ENCODE results near the gene ARID1B. TPM values are rescaled to one million over a fixed set of nuclear protein-coding genes. Genes with fewer than 3 reads are reported as not detected.
A peak's percentile ranks its signal among the peaks of the same experiment; 100 is the strongest.

Gene ARID1B
- total and polyA plus RNA-seq, 8 donors = 16.2 to 68.0 (median 42.5) TPM

DNA sequence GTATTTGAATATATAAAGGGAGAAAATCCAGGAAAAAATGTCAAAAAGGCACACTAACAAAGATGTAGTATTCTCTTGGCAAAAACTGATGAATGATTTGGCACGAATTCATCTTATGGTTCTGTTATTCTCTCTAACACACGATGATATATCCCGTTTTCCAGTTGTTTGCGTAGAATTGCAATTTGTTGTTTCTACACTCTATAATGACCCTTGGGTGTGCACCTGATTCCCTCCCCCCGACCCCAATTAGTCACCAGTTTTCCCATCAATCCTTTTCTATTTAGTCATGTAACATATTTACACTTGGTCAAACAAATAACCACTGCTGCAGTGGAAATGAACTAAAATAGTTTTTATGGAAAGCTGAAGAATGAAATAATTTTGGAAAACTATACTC is 1.5 kb upstream of the ARID1B start:
- H3K27me3 ChIP-seq = no peaks in the 10 kb centered on the region
- TF ChIP-seq, protein P1, sequence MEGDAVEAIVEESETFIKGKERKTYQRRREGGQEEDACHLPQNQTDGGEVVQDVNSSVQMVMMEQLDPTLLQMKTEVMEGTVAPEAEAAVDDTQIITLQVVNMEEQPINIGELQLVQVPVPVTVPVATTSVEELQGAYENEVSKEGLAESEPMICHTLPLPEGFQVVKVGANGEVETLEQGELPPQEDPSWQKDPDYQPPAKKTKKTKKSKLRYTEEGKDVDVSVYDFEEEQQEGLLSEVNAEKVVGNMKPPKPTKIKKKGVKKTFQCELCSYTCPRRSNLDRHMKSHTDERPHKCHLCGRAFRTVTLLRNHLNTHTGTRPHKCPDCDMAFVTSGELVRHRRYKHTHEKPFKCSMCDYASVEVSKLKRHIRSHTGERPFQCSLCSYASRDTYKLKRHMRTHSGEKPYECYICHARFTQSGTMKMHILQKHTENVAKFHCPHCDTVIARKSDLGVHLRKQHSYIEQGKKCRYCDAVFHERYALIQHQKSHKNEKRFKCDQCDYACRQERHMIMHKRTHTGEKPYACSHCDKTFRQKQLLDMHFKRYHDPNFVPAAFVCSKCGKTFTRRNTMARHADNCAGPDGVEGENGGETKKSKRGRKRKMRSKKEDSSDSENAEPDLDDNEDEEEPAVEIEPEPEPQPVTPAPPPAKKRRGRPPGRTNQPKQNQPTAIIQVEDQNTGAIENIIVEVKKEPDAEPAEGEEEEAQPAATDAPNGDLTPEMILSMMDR (IDR thresholded peaks at IDR 0.05) = no peak
- WGBS, 2 donors = 35 to 41% methylated on average over 5 of the region's 5 CpGs
- H3K4me1 ChIP-seq = peaks cover 7 to 16% (median 10%) of the 10 kb centered on the region in 3 donors
- intact Hi-C loops (cut with DNase I) = loop anchor here in 1 of 3 donors (10.0 kb wide), 2 partner anchors 91 to 211 kb away; no protein-coding TSS in a partner anchor
- H3K36me3 ChIP-seq = no peaks in the 10 kb centered on the region
- H3K27ac ChIP-seq = peak overlapping the region in 1 of 4 donors; percentile 99
- FAIRE-seq = no peak
- DNase-seq = no peak
- H3K9me3 ChIP-seq = no peaks in the 10 kb centered on the region
- no peak for ATAC-seq
- H3K4me3 ChIP-seq = no peak overlapping the region

DNA sequence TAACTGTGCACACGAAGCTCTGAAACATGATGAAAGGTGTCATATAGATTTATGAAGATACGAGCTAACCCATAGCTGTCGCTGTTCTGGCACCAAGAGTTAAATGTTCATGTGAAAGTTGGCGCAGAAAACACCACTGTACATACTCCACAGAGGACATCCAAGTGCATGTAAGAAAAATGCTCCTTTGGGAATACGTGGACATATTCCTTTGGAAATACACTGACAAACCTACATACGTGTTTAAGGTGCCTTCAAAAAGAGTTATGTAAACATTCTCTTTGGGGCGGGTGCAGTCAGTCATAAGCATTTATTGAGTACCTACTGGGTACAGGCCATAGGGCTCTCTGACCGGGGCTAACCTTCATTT is 723 bp upstream of the ARID1B start:
- Histone ChIP-seq H3K9me3 (no peaks in the 10 kb centered on the region), H3K27me3 (no peaks in the 10 kb centered on the region), H3K4me1 (peaks cover 7 to 21% (median 10%) of the 10 kb centered on the region in 3 donors), H3K4me3 (peak overlapping the region in 3 of 4 donors; percentile 49 to 85 (median 70)), H3K36me3 (no peaks in the 10 kb centered on the region), H3K27ac (peak overlapping the region; percentile 94 to 99 (median 98))
- 1 to 2% methylated on average over 8 of the region's 8 CpGs for WGBS, 2 donors
- TF ChIP-seq, protein P1 (IDR thresholded peaks at IDR 0.05) = no peak
- no peak for FAIRE-seq
- intact Hi-C loops (cut with DNase I) = loop anchor here in 1 of 3 donors (10.0 kb wide), 2 partner anchors 92 to 212 kb away; no protein-coding TSS in a partner anchor
- peak in 2 of 4 donors; percentile 1 to 4 for ATAC-seq
- DNase-seq = no peak

DNA sequence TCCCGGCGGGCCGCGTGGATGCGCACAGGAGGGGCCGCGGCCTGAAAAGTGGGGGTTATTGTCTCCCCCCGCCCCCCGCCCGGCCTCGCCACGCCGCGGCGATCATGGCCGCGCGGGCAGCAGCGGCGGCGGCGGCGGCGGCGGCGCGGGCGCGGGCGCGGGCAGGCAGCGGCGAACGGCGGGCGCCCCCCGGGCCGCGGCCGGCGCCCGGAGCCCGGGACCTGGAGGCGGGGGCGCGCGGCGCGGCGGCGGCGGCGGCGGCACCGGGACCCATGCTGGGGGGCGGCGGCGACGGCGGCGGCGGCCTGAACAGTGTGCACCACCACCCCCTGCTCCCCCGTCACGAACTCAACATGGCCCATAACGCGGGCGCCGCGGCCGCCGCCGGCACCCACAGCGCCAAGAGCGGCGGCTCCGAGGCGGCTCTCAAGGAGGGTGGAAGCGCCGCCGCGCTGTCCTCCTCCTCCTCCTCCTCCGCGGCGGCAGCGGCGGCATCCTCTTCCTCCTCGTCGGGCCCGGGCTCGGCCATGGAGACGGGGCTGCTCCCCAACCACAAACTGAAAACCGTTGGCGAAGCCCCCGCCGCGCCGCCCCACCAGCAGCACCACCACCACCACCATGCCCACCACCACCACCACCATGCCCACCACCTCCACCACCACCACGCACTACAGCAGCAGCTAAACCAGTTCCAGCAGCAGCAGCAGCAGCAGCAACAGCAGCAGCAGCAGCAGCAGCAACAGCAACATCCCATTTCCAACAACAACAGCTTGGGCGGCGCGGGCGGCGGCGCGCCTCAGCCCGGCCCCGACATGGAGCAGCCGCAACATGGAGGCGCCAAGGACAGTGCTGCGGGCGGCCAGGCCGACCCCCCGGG is 637 bp downstream of the ARID1B start:
- DNase-seq (peak; percentile 49 to 84 (median 58)), FAIRE-seq (no peak), ATAC-seq (peak; percentile 24 to 40 (median 27))
- no peaks in the 10 kb centered on the region for H3K36me3 ChIP-seq
- intact Hi-C loops (cut with DNase I) = loop anchor here in 1 of 3 donors (10.0 kb wide), 2 partner anchors 93 to 213 kb away; no protein-coding TSS in a partner anchor
- TF ChIP-seq, protein P1 (IDR thresholded peaks at IDR 0.05) = no peak
- peak overlapping the region; percentile 46 to 85 (median 74) for H3K4me3 ChIP-seq
- peaks cover 10 to 23% (median 16%) of the 10 kb centered on the region in 3 donors for H3K4me1 ChIP-seq
- H3K27me3 ChIP-seq = no peaks in the 10 kb centered on the region
- 0% methylated on average over 41 to 112 of the region's 113 CpGs for WGBS, 2 donors
- H3K9me3 ChIP-seq = no peaks in the 10 kb centered on the region
- H3K27ac ChIP-seq = peak overlapping the region; percentile 94 to 99 (median 98)

DNA sequence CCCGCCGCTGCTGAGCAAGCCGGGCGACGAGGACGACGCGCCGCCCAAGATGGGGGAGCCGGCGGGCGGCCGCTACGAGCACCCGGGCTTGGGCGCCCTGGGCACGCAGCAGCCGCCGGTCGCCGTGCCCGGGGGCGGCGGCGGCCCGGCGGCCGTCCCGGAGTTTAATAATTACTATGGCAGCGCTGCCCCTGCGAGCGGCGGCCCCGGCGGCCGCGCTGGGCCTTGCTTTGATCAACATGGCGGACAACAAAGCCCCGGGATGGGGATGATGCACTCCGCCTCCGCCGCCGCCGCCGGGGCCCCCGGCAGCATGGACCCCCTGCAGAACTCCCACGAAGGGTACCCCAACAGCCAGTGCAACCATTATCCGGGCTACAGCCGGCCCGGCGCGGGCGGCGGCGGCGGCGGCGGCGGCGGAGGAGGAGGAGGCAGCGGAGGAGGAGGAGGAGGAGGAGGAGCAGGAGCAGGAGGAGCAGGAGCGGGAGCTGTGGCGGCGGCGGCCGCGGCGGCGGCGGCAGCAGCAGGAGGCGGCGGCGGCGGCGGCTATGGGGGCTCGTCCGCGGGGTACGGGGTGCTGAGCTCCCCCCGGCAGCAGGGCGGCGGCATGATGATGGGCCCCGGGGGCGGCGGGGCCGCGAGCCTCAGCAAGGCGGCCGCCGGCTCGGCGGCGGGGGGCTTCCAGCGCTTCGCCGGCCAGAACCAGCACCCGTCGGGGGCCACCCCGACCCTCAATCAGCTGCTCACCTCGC is 1.5 kb downstream of the ARID1B start:
- peak; percentile 58 to 87 (median 70) for DNase-seq
- H3K9me3 ChIP-seq = no peaks in the 10 kb centered on the region
- H3K27ac ChIP-seq = peak overlapping the region; percentile 81 to 99 (median 96)
- no peaks in the 10 kb centered on the region for H3K27me3 ChIP-seq
- TF ChIP-seq, protein P1 (IDR thresholded peaks at IDR 0.05) = no peak
- H3K4me1 ChIP-seq = peaks cover 10 to 31% (median 22%) of the 10 kb centered on the region in 3 donors
- ATAC-seq = peak in 3 of 4 donors; percentile 5 to 46 (median 15)
- no peaks in the 10 kb centered on the region for H3K36me3 ChIP-seq
- no peak for FAIRE-seq
- 0% methylated on average over 39 to 93 of the region's 100 CpGs for WGBS, 2 donors
- intact Hi-C loops (cut with DNase I) = loop anchor here in 1 of 3 donors (10.0 kb wide), 2 partner anchors 94 to 214 kb away; no protein-coding TSS in a partner anchor
- peak overlapping the region; percentile 46 to 85 (median 74) for H3K4me3 ChIP-seq

Data from pancreas (tissue), 10 donors.